H1 (cell line): ENCODE measurements around the gene ZNF598. TPM values are rescaled to one million over a fixed set of nuclear protein-coding genes. Genes with fewer than 3 reads are reported as not detected.

Source experiments
- ASH2L ChIP-seq: fragments of 200-600, 300-600 bp; sonication (generic); IDR thresholded peaks from one replicate; pipeline ENCODE4 v1.7.1; 2017; ENCODE audit warnings: low read length
- BACH1 ChIP-seq: IDR thresholded peaks from 2 replicates; pipeline ENCODE4 v1.6.1; 2012; ENCODE audit warnings: low read length, improper control_type of control experiment
- BCL11A ChIP-seq, 2 experiments: IDR thresholded peaks; one replicate each; pipeline ENCODE4 v1.6.1; 2011; ENCODE audit warnings: low read depth in 2 of 2, low read length in 2 of 2, mild to moderate bottlenecking in 2 of 2
- CHD7 ChIP-seq: fragments of 300-600 bp; sonication (generic); IDR thresholded peaks from 2 replicates; pipeline ENCODE4 v1.7.1; 2012; ENCODE audit warnings: low read length, moderate library complexity, mild to moderate bottlenecking, inconsistent platforms; ENCODE audit not compliant: insufficient replicate concordance
- KDM4A ChIP-seq: IDR thresholded peaks from one replicate; pipeline ENCODE4 v1.7.1; 2012; ENCODE audit warnings: low read depth, mild to moderate bottlenecking, moderate library complexity, low read length, inconsistent platforms; ENCODE audit not compliant: severe bottlenecking
- MAFK ChIP-seq: IDR thresholded peaks from 2 replicates; pipeline ENCODE4 v1.6.1; 2012; ENCODE audit warnings: low read depth, mild to moderate bottlenecking, improper control_type of control experiment, low read length
- POU5F1 ChIP-seq: IDR thresholded peaks from 2 replicates; pipeline ENCODE4 v1.6.1; 2011; ENCODE audit warnings: low read depth, mild to moderate bottlenecking, low read length, moderate library complexity
- RXRA ChIP-seq: IDR thresholded peaks from 2 replicates; pipeline ENCODE4 v1.6.1; 2011; ENCODE audit warnings: low read depth, mild to moderate bottlenecking, low read length, moderate library complexity; ENCODE audit not compliant: insufficient read depth
- SUZ12 ChIP-seq: fragments of 200-600 bp; sonication (generic); IDR thresholded peaks from 2 replicates; pipeline ENCODE4 v1.6.1; 2012; ENCODE audit warnings: mild to moderate bottlenecking, inconsistent platforms, low read length, moderate library complexity, mixed read lengths
- TAF7 ChIP-seq: optimal IDR thresholded peaks from 2 replicates; pipeline ENCODE3; 2011; ENCODE audit warnings: low read depth, mild to moderate bottlenecking, inconsistent platforms, low read length, moderate library complexity, borderline replicate concordance
- polyA plus RNA-seq, 7 experiments: library from polyadenylated mRNA; depleted of rRNA in 3 of 7; stranded (reverse) in 5 of 7; unstranded in 2 of 7; fragments of >200 nt in 5 of 7; fragments of 200-250 nt in 2 of 7; gene quantifications; 1 replicate in 5 of 7; 2 replicates in 1 of 7; 4 replicates in 1 of 7; pipeline versions ENCODE4 v1.2.1 to v1.2.3, GENCODE V29; 2011 to 2013; ENCODE audit warnings: missing spikeins in 2 of 7, mixed read lengths in 2 of 7
- total RNA-seq: library from RNA; stranded (reverse); fragmentation: NEBNext Ultra II Directional; extraction: Animal tissue kit (Norgen Biotek cat#: 25700); gene quantifications from 2 replicates; pipeline ENCODE4 v1.2.1, GENCODE V29; 2021

The ZNF598 gene
- total and polyA plus RNA-seq, 2 of the 8 experiments (the other 6 are each of a cell fraction or from before 2014, with no cell fraction given): 29.3 to 47.6 TPM

- TF ChIP-seq CHD7 (no peak), SUZ12 (peak; percentile 25; the same call in 1 of the 2 replicates), BACH1 (no peak), ASH2L (no peak), BCL11A (IDR thresholded peaks at IDR 0.05; ENCODE audit: low read depth in 2 of 2, low read length in 2 of 2) (no peak), MAFK (no peak), KDM4A (peak; percentile 39), TAF7 (no peak), POU5F1 (no peak), RXRA (no peak)
These were observed 20.2 kb downstream of the ZNF598 start, which contains the start of gene SYNGR3 (continued) for GRCh38 chr16:1989209-1990100.
